Left renal pelvis (tissue), 4 donors: ENCODE data around the gene TMEM147. TPM values are rescaled to one million over a fixed set of nuclear protein-coding genes. Genes with fewer than 3 reads are reported as not detected.
A peak's percentile ranks its signal among the peaks of the same experiment; 100 is the strongest.
"Not testable (repeated sequence)": the region's sequence is repeated elsewhere in the genome, so short reads cannot be mapped to it uniquely, and the experiment has no call there.

Experiments
- DNase-seq, 4 donors: peaks; one replicate each; pipeline ENCODE4 v3.0.0-alpha.2; 2013; ENCODE audit warnings: low read depth in 4 of 4, low spot score in 3 of 4
- polyA plus RNA-seq, 4 donors: library from polyadenylated mRNA; unstranded; fragments of 120-200 nt; gene quantifications; one replicate each; pipeline ENCODE4 v1.2.1, GENCODE V29; 2013; ENCODE audit not compliant: insufficient read length in 4 of 4

TMEM147 gene
- polyA plus RNA-seq, 4 donors: 58.7 to 102 (median 86.6) TPM

GRCh38 chr19:35560271-35560670, 14.8 kb downstream of the TMEM147 start:
- no peak for DNase-seq

GRCh38 chr19:35560677-35561076, 15.3 kb downstream of the TMEM147 start:
- no peak for DNase-seq

- no peak for DNase-seq
These were observed 16.0 kb downstream of the TMEM147 start for GRCh38 chr19:35561436-35561835.

DNA sequence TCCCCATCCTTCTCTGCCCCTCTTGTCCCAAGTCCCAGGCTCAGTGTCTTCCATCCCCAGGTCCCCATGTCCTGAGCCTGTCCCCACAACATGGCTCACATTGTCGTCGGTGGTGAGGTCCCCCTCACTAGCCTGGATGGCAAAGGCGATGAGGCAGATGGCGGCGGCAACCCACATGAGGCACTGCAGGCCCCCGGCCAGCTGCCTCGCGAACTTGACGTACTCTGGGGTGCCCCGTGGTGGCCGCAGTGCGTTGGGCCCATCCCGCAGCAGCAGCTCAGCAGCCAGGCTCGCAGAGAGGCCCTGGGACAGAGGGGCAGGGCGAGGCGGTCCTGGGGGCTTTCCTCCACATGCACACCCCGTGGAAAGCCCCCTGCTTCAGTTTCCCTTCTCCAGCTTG, 16.9 kb downstream of the TMEM147 start:
- DNase-seq: no peak

- no peak for DNase-seq
These were observed 17.4 kb downstream of the TMEM147 start for GRCh38 chr19:35562776-35563175.

DNA sequence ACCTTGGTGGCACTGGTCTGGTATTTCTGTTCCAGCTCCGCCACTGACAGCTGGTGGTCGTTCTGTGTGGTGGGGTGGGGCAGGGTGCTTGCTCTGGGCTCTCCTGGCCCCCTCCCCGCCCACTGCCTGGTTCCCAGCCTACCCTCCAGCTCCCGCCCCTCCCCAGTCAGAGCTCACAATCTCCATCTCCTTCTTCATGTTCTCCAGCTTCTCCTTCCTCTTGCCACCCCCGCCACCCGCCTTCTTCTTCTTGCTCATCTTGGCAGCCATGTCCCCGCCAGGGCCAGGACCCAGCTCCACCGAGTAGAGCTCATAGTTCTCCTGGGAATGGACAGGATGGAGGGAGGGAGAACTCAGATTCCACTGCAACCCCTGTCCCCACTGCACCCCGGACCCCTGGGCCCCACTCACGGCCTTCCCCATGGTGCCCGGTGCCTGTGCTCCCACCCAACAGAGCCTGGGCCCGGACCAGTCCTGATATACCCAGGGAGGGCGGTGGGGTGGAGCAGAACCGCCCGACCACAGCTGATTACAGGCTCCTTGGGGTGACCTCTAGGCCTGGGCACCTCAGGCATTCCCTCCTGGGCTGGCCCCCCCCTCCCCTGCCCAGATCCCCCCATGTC, 17.9 kb downstream of the TMEM147 start, which contains the start of gene ATP4A:
ATP4A (minus strand) TSS at position 452 of the 623 bp plus-strand sequence; CDS start at position 423, 29 bp downstream.
- no peak for DNase-seq

GRCh38 chr19:35565016-35565856, 19.8 kb downstream of the TMEM147 start:
- DNase-seq: no peak

GRCh38 chr19:35566738-35567137, 21.3 kb downstream of the TMEM147 start:
- no peak for DNase-seq

GRCh38 chr19:35569281-35569781, 23.9 kb downstream of the TMEM147 start:
- no peak for DNase-seq

- DNase-seq: no peak
These were observed 26.1 kb downstream of the TMEM147 start for GRCh38 chr19:35571406-35571965.

GRCh38 chr19:35577918-35578317, 32.5 kb downstream of the TMEM147 start:
- no peak for DNase-seq

DNA sequence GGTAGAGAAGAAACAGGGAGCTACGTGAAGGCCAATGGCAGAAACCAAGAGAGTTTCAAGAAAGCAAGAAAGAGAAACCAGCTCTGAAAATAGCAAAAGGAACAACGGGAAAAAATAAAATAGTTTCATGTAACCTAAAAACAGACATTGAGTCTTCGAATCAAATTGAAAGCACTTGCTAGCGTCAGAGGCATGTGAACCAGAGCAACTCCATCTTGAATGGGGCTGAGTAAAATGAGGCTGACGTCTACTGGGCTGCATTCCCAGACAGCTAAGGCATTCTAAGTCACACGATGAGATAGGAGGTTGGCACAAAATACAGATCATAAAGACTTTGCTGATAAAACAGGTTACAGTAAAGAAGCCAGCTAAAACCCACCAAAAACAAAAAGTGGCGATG, 33.3 kb downstream of the TMEM147 start:
- DNase-seq: no peak

GRCh38 chr19:35582760-35583159, 37.3 kb downstream of the TMEM147 start:
- DNase-seq: no peak

GRCh38 chr19:35585848-35586247, 40.4 kb downstream of the TMEM147 start, which contains the start of gene PMIS2:
TSS of gene PMIS2 (plus strand) at chr19:35586173. CDS start at chr19:35586260, 87 bp downstream.
- DNase-seq: no peak

GRCh38 chr19:35587321-35587720, 41.9 kb downstream of the TMEM147 start:
- DNase-seq: no peak

GRCh38 chr19:35590875-35591274, 45.4 kb downstream of the TMEM147 start:
- no peak for DNase-seq

GRCh38 chr19:35592226-35592625, 46.8 kb downstream of the TMEM147 start:
- peak in 1 of 4 donors; percentile 24 for DNase-seq

- DNase-seq: not testable (repeated sequence)
These were observed 49.6 kb downstream of the TMEM147 start for GRCh38 chr19:35595026-35595425.

DNA sequence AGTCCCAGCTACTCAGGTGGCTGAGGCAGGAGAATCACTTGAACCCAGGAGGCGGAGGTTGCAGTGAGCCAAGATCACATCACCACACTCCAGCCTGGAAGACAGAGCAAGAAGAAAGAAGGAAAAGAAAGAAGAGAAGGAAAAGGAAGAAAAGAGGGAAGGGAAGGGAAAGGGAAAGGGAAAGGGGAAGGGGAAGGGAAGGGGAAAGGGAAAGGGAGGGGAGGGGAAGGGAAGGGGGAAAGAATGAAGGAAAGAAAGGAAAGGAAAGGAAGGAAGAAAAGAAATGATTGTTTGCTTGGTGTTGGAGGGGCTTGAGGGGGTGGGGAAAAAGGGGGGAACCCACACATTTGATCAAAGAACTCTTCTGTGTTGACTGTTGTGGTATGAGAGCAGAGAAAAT, 50.5 kb downstream of the TMEM147 start:
- DNase-seq: no peak

GRCh38 chr19:35596366-35596999, 51.1 kb downstream of the TMEM147 start:
- DNase-seq: no peak
